Glutamatergic neuron (in vitro differentiated cells): ENCODE measurements around the gene PYCARD. TPM values are rescaled to one million over a fixed set of nuclear protein-coding genes. Genes with fewer than 3 reads are reported as not detected.

Source experiments
- DNase-seq: peaks from one replicate; pipeline ENCODE4 v3.0.0; 2022
- H3K27ac Mint-ChIP-seq: one replicate; pipeline ENCODE4 v1.8.0; 2020; ENCODE audit warnings: mild to moderate bottlenecking, mixed read lengths, inconsistent platforms; ENCODE audit not compliant: unreplicated experiment
- H3K27me3 Mint-ChIP-seq: one replicate; pipeline ENCODE4 v1.8.0; 2020; ENCODE audit warnings: mild to moderate bottlenecking, moderate library complexity, mixed read lengths, inconsistent platforms; ENCODE audit not compliant: unreplicated experiment
- H3K36me3 Mint-ChIP-seq: one replicate; pipeline ENCODE4 v1.8.0; 2020; ENCODE audit warnings: mild to moderate bottlenecking, mixed read lengths, inconsistent platforms; ENCODE audit not compliant: unreplicated experiment
- H3K4me1 Mint-ChIP-seq: one replicate; pipeline ENCODE4 v1.8.0; 2020; ENCODE audit warnings: mild to moderate bottlenecking, low read depth, mixed read lengths, inconsistent platforms; ENCODE audit not compliant: unreplicated experiment
- H3K4me3 Mint-ChIP-seq: one replicate; pipeline ENCODE4 v1.8.0; 2020; ENCODE audit warnings: mild to moderate bottlenecking, mixed read lengths, inconsistent platforms; ENCODE audit not compliant: unreplicated experiment
- H3K9me3 Mint-ChIP-seq: one replicate; pipeline ENCODE4 v1.8.0; 2020; ENCODE audit warnings: mild to moderate bottlenecking, moderate library complexity, mixed read lengths, inconsistent platforms; ENCODE audit not compliant: unreplicated experiment
- CTCF ChIP-seq: fragments of 200-600 bp; sonication (generic); IDR thresholded peaks from one replicate; pipeline ENCODE4 v1.5.0; 2021; ENCODE audit not compliant: partially characterized antibody, unreplicated experiment
- long read RNA-seq: library from polyadenylated mRNA; unstranded; transcript quantifications from one replicate; pipeline ENCODE4 v2.0.0, GENCODE V29; 2020; ENCODE audit not compliant: unreplicated experiment
- total RNA-seq: library from RNA; stranded (reverse); fragmentation: NEBNext Ultra II Directional; extraction: Animal tissue kit (Norgen Biotek cat#: 25700); gene quantifications from one replicate; pipeline ENCODE4 v1.2.1, GENCODE V29; 2021; ENCODE audit not compliant: unreplicated experiment

Gene PYCARD
- total RNA-seq, result 0.71 TPM
- long read RNA-seq, partial matches to known transcripts, result 0 of 1 reads
- long read RNA-seq, other reads (novel, unspliced or antisense), result 0 of 1 reads

- peaks cover 12% of the 10 kb centered on the region for H3K9me3 Mint-ChIP-seq
- H3K36me3 Mint-ChIP-seq, result peaks cover 10% of the 10 kb centered on the region
- H3K27me3 Mint-ChIP-seq, result peaks cover 17% of the 10 kb centered on the region
- peaks cover 4% of the 10 kb centered on the region for H3K4me1 Mint-ChIP-seq
- no peak within 1 kb of the TSS for H3K27ac Mint-ChIP-seq
- H3K4me3 Mint-ChIP-seq, result peak within 1 kb of the TSS; percentile 59
- DNase-seq, result peak; percentile 43
- TF ChIP-seq CTCF, result no peak
Observed at GRCh38 chr16:31202414-31203375, at the start of gene PYCARD. Gene PYCARD (minus strand): TSS chr16:31202760. CDS start chr16:31202690, 70 bp downstream.

- Mint-ChIP-seq H3K4me1 (no peaks in the 10 kb centered on the region), H3K27ac (no peak overlapping the region), H3K4me3 (no peak overlapping the region), H3K9me3 (peaks cover 9% of the 10 kb centered on the region), H3K36me3 (no peaks in the 10 kb centered on the region), H3K27me3 (no peaks in the 10 kb centered on the region)
- DNase-seq, result no peak
- TF ChIP-seq CTCF, result no peak
Observed at GRCh38 chr16:31251435-31251834, 48.9 kb upstream of the PYCARD start.

GRCh38 chr16:31250782-31251384 is 48.3 kb upstream of the PYCARD start:
- Mint-ChIP-seq H3K27ac (no peak overlapping the region), H3K4me1 (no peaks in the 10 kb centered on the region), H3K9me3 (peaks cover 9% of the 10 kb centered on the region), H3K36me3 (no peaks in the 10 kb centered on the region), H3K4me3 (no peak overlapping the region), H3K27me3 (no peaks in the 10 kb centered on the region)
- no peak for TF ChIP-seq CTCF
- no peak for DNase-seq

GRCh38 chr16:31248344-31248743 is 45.8 kb upstream of the PYCARD start:
- no peaks in the 10 kb centered on the region for H3K4me1 Mint-ChIP-seq
- no peak overlapping the region for H3K27ac Mint-ChIP-seq
- H3K27me3 Mint-ChIP-seq, result no peaks in the 10 kb centered on the region
- H3K4me3 Mint-ChIP-seq, result no peak overlapping the region
- no peak for TF ChIP-seq CTCF
- peaks cover 6% of the 10 kb centered on the region for H3K9me3 Mint-ChIP-seq
- no peaks in the 10 kb centered on the region for H3K36me3 Mint-ChIP-seq
- no peak for DNase-seq
